Measurements from ENCODE around the gene MTHFD2L. TPM values are rescaled to one million over a fixed set of nuclear protein-coding genes. Genes with fewer than 3 reads are reported as not detected.

Gene MTHFD2L
- total RNA-seq, 1 experiment from 2014 or later = 34.0 TPM

DNA sequence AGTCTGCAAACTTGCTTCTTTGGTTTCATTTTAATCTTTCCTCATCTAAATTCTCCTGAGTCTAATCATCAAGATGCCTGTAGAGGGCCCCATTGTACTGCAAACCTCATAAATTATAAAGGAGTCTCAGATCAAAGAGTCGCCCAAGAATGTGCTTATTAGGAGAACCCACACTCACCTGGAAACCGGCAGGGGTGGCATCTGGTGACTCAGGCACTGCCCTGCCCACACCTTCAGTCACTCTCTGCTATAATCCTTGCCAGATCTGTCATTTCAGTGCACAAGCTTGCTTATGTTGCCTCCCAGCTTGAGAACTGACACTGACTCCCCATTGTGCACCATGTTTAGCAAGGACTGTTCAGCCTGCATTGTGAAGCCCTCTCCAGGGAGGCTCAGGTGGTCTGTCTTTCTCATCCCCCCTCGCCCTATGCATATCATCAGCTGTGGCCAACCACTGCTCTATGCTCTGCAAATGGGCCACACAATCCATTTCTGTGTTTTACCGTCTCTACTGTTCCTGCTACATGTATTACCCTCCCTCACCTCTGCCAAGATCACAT lies 162.7 kb downstream of the MTHFD2L start:
- no peaks in the 10 kb centered on the region for H3K9me2 ChIP-seq (replicated peaks; ENCODE audit: low read length)
- DNase-seq (peak; percentile 95), ATAC-seq (peak; percentile 90)
- TF ChIP-seq EZH2 (IDR thresholded peaks at IDR 0.05; ENCODE audit: low read length, unreplicated experiment) (no peak), CTCF (conservative IDR thresholded peaks at IDR 0.05; ENCODE audit: low read depth, low read length) (peak; percentile 78), EZH2phosphoT487 (IDR thresholded peaks at IDR 0.05; ENCODE audit: borderline replicate concordance, low read length) (no peak)
- H3K36me3 ChIP-seq (ENCODE audit: low read depth, low read length) = no peaks in the 10 kb centered on the region
- no TSS peak for BruUV-seq (replicated peaks)
- no peaks in the 10 kb centered on the region for H3K27me3 ChIP-seq (ENCODE audit: low read length)
- H3K9me3 ChIP-seq (ENCODE audit: low read length) = no peaks in the 10 kb centered on the region
- intact Hi-C loops (cut with micrococcal nuclease) = loop anchor here (1.0 to 2.0 kb wide), 6 partner anchors 54 to 355 kb away; no protein-coding TSS in a partner anchor
- H3F3A ChIP-seq (ENCODE audit: low read length, unreplicated experiment) = no peaks in the 10 kb centered on the region
- CTCF ChIA-PET = interaction anchor here (0.6 to 1.5 kb wide), 5 partner anchors 211 to 473 kb away, joined by 3 to 6 read pairs (median 4); no protein-coding TSS in a partner anchor
- peak overlapping the region; percentile 79 for H3K9ac ChIP-seq (ENCODE audit: low read length)
- H3K4me3 ChIP-seq (ENCODE audit: low read length) = peak overlapping the region; percentile 15; the same call in 1 of the 2 replicates
- H4K20me1 ChIP-seq (ENCODE audit: low read length) = no peaks in the 10 kb centered on the region
- H2AFZ ChIP-seq (ENCODE audit: low read length) = no peak overlapping the region
- H3K79me2 ChIP-seq (ENCODE audit: low read length) = no peaks in the 10 kb centered on the region
- H3K4me2 ChIP-seq (ENCODE audit: low read length) = peak overlapping the region; percentile 59
- POLR2A ChIA-PET (ENCODE audit: unreplicated experiment) = interaction anchor here (0.6 to 1.0 kb wide), 2 partner anchors 135 to 161 kb away, joined by 3 to 5 read pairs; no protein-coding TSS in a partner anchor
- peak overlapping the region; percentile 95 for H3K27ac ChIP-seq (ENCODE audit: low read length)
- H3K4me1 ChIP-seq (ENCODE audit: insufficient read depth, low read length) = peaks cover 28% of the 10 kb centered on the region

- Histone ChIP-seq H3F3A (ENCODE audit: low read length, unreplicated experiment) (peaks cover 4% of the 10 kb centered on the region), H3K9me2 (replicated peaks; ENCODE audit: low read length) (no peaks in the 10 kb centered on the region), H3K4me1 (ENCODE audit: insufficient read depth, low read length) (peaks cover 38% of the 10 kb centered on the region), H2AFZ (ENCODE audit: low read length) (no peak overlapping the region), H3K9ac (ENCODE audit: low read length) (peak overlapping the region; percentile 79; the same call in 1 of the 2 replicates), H3K27me3 (ENCODE audit: low read length) (no peaks in the 10 kb centered on the region), H4K20me1 (ENCODE audit: low read length) (no peaks in the 10 kb centered on the region), H3K9me3 (ENCODE audit: low read length) (no peaks in the 10 kb centered on the region), H3K79me2 (ENCODE audit: low read length) (no peaks in the 10 kb centered on the region), H3K36me3 (ENCODE audit: low read depth, low read length) (no peaks in the 10 kb centered on the region), H3K4me3 (ENCODE audit: low read length) (no peak overlapping the region), H3K4me2 (ENCODE audit: low read length) (no peak overlapping the region), H3K27ac (ENCODE audit: low read length) (peak overlapping the region; percentile 95)
- TF ChIP-seq EZH2phosphoT487 (IDR thresholded peaks at IDR 0.05; ENCODE audit: borderline replicate concordance, low read length) (no peak), EZH2 (IDR thresholded peaks at IDR 0.05; ENCODE audit: low read length, unreplicated experiment) (no peak), CTCF (conservative IDR thresholded peaks at IDR 0.05; ENCODE audit: low read depth, low read length) (no peak)
- ChIA-PET POLR2A (ENCODE audit: unreplicated experiment) (no interaction called here), CTCF (no interaction called here)
- no TSS peak for BruUV-seq (replicated peaks)
- intact Hi-C loops (cut with micrococcal nuclease) = no loop called here
- no peak for ATAC-seq
- no peak for DNase-seq
Observed at GRCh38 chr4:74322301-74322700, 164.4 kb downstream of the MTHFD2L start.

DNA sequence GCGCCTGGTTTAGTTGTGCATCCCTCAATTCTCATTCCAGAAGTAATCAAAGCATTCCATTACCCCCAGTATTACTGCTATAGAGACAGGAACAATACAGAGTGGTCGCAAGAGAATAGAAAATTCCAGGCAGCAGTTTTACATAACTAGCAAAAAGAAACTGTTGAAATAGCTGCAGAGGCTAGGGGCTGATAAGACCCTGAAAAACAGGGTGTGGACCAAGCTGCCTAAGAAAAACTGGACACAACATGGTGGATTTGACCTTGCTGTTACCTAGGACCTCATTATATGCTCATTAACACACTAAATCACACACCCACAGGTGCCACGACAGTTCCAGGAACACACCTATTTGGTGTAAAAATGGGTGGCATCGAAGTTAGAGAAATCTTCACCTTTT lies 165.7 kb downstream of the MTHFD2L start:
- no peak overlapping the region for H3K4me2 ChIP-seq (ENCODE audit: low read length)
- BruUV-seq (replicated peaks) = no TSS peak
- H4K20me1 ChIP-seq (ENCODE audit: low read length) = no peaks in the 10 kb centered on the region
- TF ChIP-seq CTCF (conservative IDR thresholded peaks at IDR 0.05; ENCODE audit: low read depth, low read length) = no peak
- TF ChIP-seq EZH2 (IDR thresholded peaks at IDR 0.05; ENCODE audit: low read length, unreplicated experiment) = no peak
- TF ChIP-seq EZH2phosphoT487 (IDR thresholded peaks at IDR 0.05; ENCODE audit: borderline replicate concordance, low read length) = no peak
- no peak overlapping the region for H3K9ac ChIP-seq (ENCODE audit: low read length)
- POLR2A ChIA-PET (ENCODE audit: unreplicated experiment) = no interaction called here
- H3K9me2 ChIP-seq (replicated peaks; ENCODE audit: low read length) = no peaks in the 10 kb centered on the region
- H3K9me3 ChIP-seq (ENCODE audit: low read length) = no peaks in the 10 kb centered on the region
- intact Hi-C loops (cut with micrococcal nuclease) = no loop called here
- no peaks in the 10 kb centered on the region for H3K79me2 ChIP-seq (ENCODE audit: low read length)
- no peak for DNase-seq
- H3K27me3 ChIP-seq (ENCODE audit: low read length) = no peaks in the 10 kb centered on the region
- no peak overlapping the region for H3K27ac ChIP-seq (ENCODE audit: low read length)
- H3F3A ChIP-seq (ENCODE audit: low read length, unreplicated experiment) = peaks cover 4% of the 10 kb centered on the region
- peaks cover 51% of the 10 kb centered on the region for H3K4me1 ChIP-seq (ENCODE audit: insufficient read depth, low read length)
- no peak for ATAC-seq
- no peak overlapping the region for H3K4me3 ChIP-seq (ENCODE audit: low read length)
- CTCF ChIA-PET = no interaction called here
- no peak overlapping the region for H2AFZ ChIP-seq (ENCODE audit: low read length)
- no peaks in the 10 kb centered on the region for H3K36me3 ChIP-seq (ENCODE audit: low read depth, low read length)

Measured in PC-3 (cell line).